Measurements from ENCODE around the gene FGD2. TPM values are rescaled to one million over a fixed set of nuclear protein-coding genes. Genes with fewer than 3 reads are reported as not detected.

Gene FGD2
- total and polyA plus RNA-seq, 2 donors (not counting 3 experiments of a cell fraction or from before 2014, with no cell fraction given), result not detected

- H4K20me1 ChIP-seq (replicated peaks; ENCODE audit: control insufficient read depth, extremely low read depth, insufficient read depth, low read length), result no peaks in the 10 kb centered on the region
- no peak overlapping the region for H3K27ac ChIP-seq (ENCODE audit: insufficient read depth, low read depth, low read length)
- no peak overlapping the region for H3K9ac ChIP-seq (replicated peaks; ENCODE audit: extremely low read depth, insufficient read depth, low read length)
- no peaks in the 10 kb centered on the region for H3K27me3 ChIP-seq (ENCODE audit: control insufficient read depth in 2 of 2, insufficient read depth in 2 of 2, low read length in 2 of 2)
- H3K79me2 ChIP-seq (ENCODE audit: control insufficient read depth, insufficient read depth, low read length), result peaks cover 57% of the 10 kb centered on the region
- H3K36me3 ChIP-seq (ENCODE audit: control insufficient read depth in 2 of 2, extremely low read depth in 1 of 2, insufficient read depth in 2 of 2, low read length in 2 of 2), result peaks cover 23 to 57% of the 10 kb centered on the region in 2 experiments
- no TSS peak for BruUV-seq (replicated peaks)
- TF ChIP-seq POLR2A (IDR thresholded peaks at IDR 0.05; ENCODE audit: low read depth, low read length) (no peak), MYC (IDR thresholded peaks at IDR 0.05; ENCODE audit: low read depth, low read length) (no peak), MAX (IDR thresholded peaks at IDR 0.05; ENCODE audit: insufficient read depth, insufficient read length) (no peak), GATA2 (IDR thresholded peaks at IDR 0.05; ENCODE audit: insufficient read depth, insufficient read length, low read depth, low read length) (no peak), POLR2AphosphoS5 (IDR thresholded peaks at IDR 0.05; ENCODE audit: insufficient read depth, low read depth, low read length) (no peak), JUN (IDR thresholded peaks at IDR 0.05; ENCODE audit: borderline replicate concordance, insufficient read depth, insufficient read length, low read depth) (no peak), FOS (IDR thresholded peaks at IDR 0.05; ENCODE audit: borderline replicate concordance, insufficient read depth, low read length) (no peak), CTCF (IDR thresholded peaks at IDR 0.05; ENCODE audit: extremely low read depth in 1 of 2, insufficient read depth in 1 of 2, low read depth in 1 of 2, low read length in 2 of 2) (no peak), EZH2 (IDR thresholded peaks at IDR 0.05; ENCODE audit: borderline replicate concordance, low read depth, low read length, severe bottlenecking) (no peak)
- no peak overlapping the region for H3K4me3 ChIP-seq (replicated peaks in 1 of 3; ENCODE audit: insufficient read depth in 1 of 3, low read depth in 1 of 3, low read length in 3 of 3)
- no peak for DNase-seq (ENCODE audit: low read depth, low spot score)
- no peaks in the 10 kb centered on the region for H3K9me1 ChIP-seq (replicated peaks; ENCODE audit: control insufficient read depth, extremely low read depth, insufficient read depth, low read length)
- H3K4me2 ChIP-seq (ENCODE audit: insufficient read depth, low read length), result no peak overlapping the region
- no peak for FAIRE-seq
- no peaks in the 10 kb centered on the region for H3K9me3 ChIP-seq (replicated peaks; ENCODE audit: control insufficient read depth, insufficient read depth, low read length)
- POLR2A ChIA-PET, result no interaction called here
- CTCF ChIA-PET, result interaction anchor here (0.6 to 5.3 kb wide), 11 partner anchors 7 to 232 kb away, joined by 3 to 40 read pairs (median 4); partner anchors contain the start of genes C6orf89 and MTCH1
- peaks cover 11% of the 10 kb centered on the region for H3K4me1 ChIP-seq (ENCODE audit: control insufficient read depth, extremely low read depth, insufficient read depth, low read length)
- H2AFZ ChIP-seq (ENCODE audit: low read depth, low read length), result no peak overlapping the region
- intact Hi-C loops (cut with micrococcal nuclease) (loop anchor here (1.0 kb wide), 2 partner anchors 93 to 127 kb away; partner anchors contain the start of gene C6orf89), dilution Hi-C loops (cut with MboI; ENCODE audit: extremely low pct_ligation_motif_present, low sequenced_read_pairs) (no loop called here)
Observed at GRCh38 chr6:36978421-36979346, 26.8 kb upstream of the FGD2 start.

Data from endothelial cell of umbilical vein (primary cell).